ENCODE measurements around the gene IL36B.

DNA sequence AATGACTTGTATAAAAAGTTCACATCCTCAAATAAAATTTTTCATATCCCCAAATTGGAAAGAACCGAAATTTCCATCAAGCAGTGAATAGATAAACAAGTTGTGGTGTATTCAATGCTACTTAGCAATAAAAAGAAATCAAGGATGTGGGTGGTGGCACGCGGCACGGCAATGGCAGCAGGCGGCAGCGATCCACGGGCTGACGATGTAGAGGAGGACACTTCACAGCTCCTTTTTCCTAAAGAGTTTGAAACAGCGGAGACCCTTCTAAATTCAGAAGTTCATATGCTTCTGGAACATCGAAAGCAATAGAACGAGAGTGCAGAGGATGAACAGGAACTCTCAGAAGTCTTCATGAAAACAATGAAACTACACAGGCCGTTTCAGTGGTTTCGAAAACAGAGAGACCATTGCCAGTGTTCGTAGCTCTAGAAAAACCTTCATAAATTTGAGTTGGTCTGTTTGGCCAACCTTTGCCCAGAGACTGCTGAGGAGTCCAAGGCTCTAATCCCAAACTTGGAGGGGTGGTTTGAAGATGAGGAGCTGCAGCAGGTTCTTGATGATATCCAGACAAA, 57.2 kb downstream of the IL36B start:
- TF ChIP-seq CTCF (IDR thresholded peaks at IDR 0.05) (no peak), EZH2 (IDR thresholded peaks at IDR 0.05; ENCODE audit: borderline replicate concordance, insufficient read depth, low read depth, low read length, poor library complexity, severe bottlenecking) (no peak)
